Stimulated activated naive B cell treated with anti-CD40 and anti-IgM and Interleukin-4, amounts not matched to agents 10 μg/mL and 1 μg/mL and 100 μg/mL, for 72 hours (primary cell): ENCODE results near the gene GPR15.
A peak's percentile ranks its signal among the peaks of the same experiment; 100 is the strongest.

Source experiments
- ATAC-seq, 2 donors: fragments of 150-1000 bp; cut with Tn5 transposase; replicated peaks; 2 replicates each; pipeline ENCODE4 v1.10.0; 2021; ENCODE audit warnings: moderate library complexity in 1 of 2
- DNase-seq: peaks from one replicate; pipeline ENCODE4 v3.0.0; 2021
- H3K27ac Mint-ChIP-seq: one replicate; pipeline ENCODE4 v1.8.0; 2022; ENCODE audit warnings: mild to moderate bottlenecking, mixed read lengths
- H3K27me3 Mint-ChIP-seq, 2 donors: one replicate each; pipeline ENCODE4 v1.8.0; 2022; ENCODE audit warnings: mixed read lengths in 2 of 2
- H3K36me3 Mint-ChIP-seq, 2 donors: one replicate each; pipeline ENCODE4 v1.8.0; 2022; ENCODE audit warnings: mixed read lengths in 2 of 2, mild to moderate bottlenecking in 1 of 2
- H3K4me1 Mint-ChIP-seq, 2 donors: one replicate each; pipeline ENCODE4 v1.8.0; 2022; ENCODE audit warnings: mixed read lengths in 2 of 2, mild to moderate bottlenecking in 1 of 2
- H3K4me3 Mint-ChIP-seq, 2 donors: one replicate each; pipeline ENCODE4 v1.8.0; 2022; ENCODE audit warnings: mild to moderate bottlenecking in 2 of 2, mixed read lengths in 2 of 2, moderate library complexity in 1 of 2
- H3K9me3 Mint-ChIP-seq, 2 donors: one replicate each; pipeline ENCODE4 v1.8.0; 2022; ENCODE audit warnings: mixed read lengths in 2 of 2, mild to moderate bottlenecking in 1 of 2

The GPR15 gene

GRCh38 chr3:98531622-98532274 is at the start of gene GPR15:
GPR15 (plus strand) TSS chr3:98531978; CDS start chr3:98532034, 56 bp downstream.
- ATAC-seq: no peak
- H3K27ac Mint-ChIP-seq: peak within 1 kb of the TSS; percentile 47
- H3K4me1 Mint-ChIP-seq: peaks cover 5 to 9% of the 10 kb centered on the region in 2 donors
- H3K27me3 Mint-ChIP-seq: peaks cover 4 to 12% of the 10 kb centered on the region in 2 donors
- no peaks in the 10 kb centered on the region for H3K9me3 Mint-ChIP-seq
- no peak for DNase-seq
- H3K36me3 Mint-ChIP-seq: peaks cover 0 to 7% of the 10 kb centered on the region in 2 donors
- peak within 1 kb of the TSS; percentile 21 to 33 for H3K4me3 Mint-ChIP-seq

GRCh38 chr3:98482717-98483482 is 48.9 kb upstream of the GPR15 start:
- Mint-ChIP-seq H3K9me3 (peaks cover 24 to 26% of the 10 kb centered on the region in 2 donors), H3K36me3 (peaks cover 0 to 18% of the 10 kb centered on the region in 2 donors), H3K4me3 (no peak overlapping the region), H3K27me3 (peaks cover 4 to 5% of the 10 kb centered on the region in 2 donors), H3K27ac (no peak overlapping the region), H3K4me1 (no peaks in the 10 kb centered on the region)
- DNase-seq (no peak), ATAC-seq (no peak)

GRCh38 chr3:98483626-98484025 is 48.2 kb upstream of the GPR15 start:
- DNase-seq (no peak), ATAC-seq (no peak)
- peaks cover 4 to 11% of the 10 kb centered on the region in 2 donors for H3K27me3 Mint-ChIP-seq
- no peak overlapping the region for H3K4me3 Mint-ChIP-seq
- peaks cover 30% of the 10 kb centered on the region in 2 donors for H3K9me3 Mint-ChIP-seq
- no peaks in the 10 kb centered on the region for H3K4me1 Mint-ChIP-seq
- no peak overlapping the region for H3K27ac Mint-ChIP-seq
- H3K36me3 Mint-ChIP-seq: peaks cover 0 to 24% of the 10 kb centered on the region in 2 donors

GRCh38 chr3:98497381-98497780 is 34.4 kb upstream of the GPR15 start, which contains the start of gene OR5K2:
OR5K2 (plus strand) TSS chr3:98497681; CDS start chr3:98497681, 0 bp downstream.
- Mint-ChIP-seq H3K36me3 (peaks cover 2 to 8% of the 10 kb centered on the region in 2 donors), H3K27ac (no peak within 1 kb of the TSS), H3K27me3 (peaks cover 0 to 3% of the 10 kb centered on the region in 2 donors), H3K4me1 (no peaks in the 10 kb centered on the region), H3K4me3 (no peak within 1 kb of the TSS), H3K9me3 (no peaks in the 10 kb centered on the region)
- ATAC-seq (no peak), DNase-seq (no peak)

- H3K27ac Mint-ChIP-seq: no peak overlapping the region
- DNase-seq (no peak), ATAC-seq (no peak)
- H3K4me3 Mint-ChIP-seq: no peak overlapping the region
- no peaks in the 10 kb centered on the region for H3K4me1 Mint-ChIP-seq
- no peaks in the 10 kb centered on the region for H3K27me3 Mint-ChIP-seq
- no peaks in the 10 kb centered on the region for H3K9me3 Mint-ChIP-seq
- peaks cover 3 to 18% of the 10 kb centered on the region in 2 donors for H3K36me3 Mint-ChIP-seq
These were observed 31.8 kb upstream of the GPR15 start for GRCh38 chr3:98500019-98500418.

- no peaks in the 10 kb centered on the region for H3K27me3 Mint-ChIP-seq
- H3K4me3 Mint-ChIP-seq: no peak overlapping the region
- H3K36me3 Mint-ChIP-seq: peaks cover 8 to 22% of the 10 kb centered on the region in 2 donors
- DNase-seq: no peak
- H3K4me1 Mint-ChIP-seq: no peaks in the 10 kb centered on the region
- no peak for ATAC-seq
- no peaks in the 10 kb centered on the region for H3K9me3 Mint-ChIP-seq
- no peak overlapping the region for H3K27ac Mint-ChIP-seq
These were observed 30.5 kb upstream of the GPR15 start for GRCh38 chr3:98501270-98501669.

- H3K27me3 Mint-ChIP-seq: no peaks in the 10 kb centered on the region
- no peak overlapping the region for H3K4me3 Mint-ChIP-seq
- no peak overlapping the region for H3K27ac Mint-ChIP-seq
- H3K36me3 Mint-ChIP-seq: peaks cover 10 to 29% of the 10 kb centered on the region in 2 donors
- no peak for ATAC-seq
- no peak for DNase-seq
- no peaks in the 10 kb centered on the region for H3K9me3 Mint-ChIP-seq
- no peaks in the 10 kb centered on the region for H3K4me1 Mint-ChIP-seq
These were observed 29.8 kb upstream of the GPR15 start for GRCh38 chr3:98501863-98502576.

GRCh38 chr3:98504539-98504938 is 27.2 kb upstream of the GPR15 start:
- DNase-seq (no peak), ATAC-seq (no peak)
- H3K36me3 Mint-ChIP-seq: peaks cover 25 to 43% of the 10 kb centered on the region in 2 donors
- H3K27ac Mint-ChIP-seq: no peak overlapping the region
- no peaks in the 10 kb centered on the region for H3K9me3 Mint-ChIP-seq
- no peaks in the 10 kb centered on the region for H3K4me1 Mint-ChIP-seq
- H3K27me3 Mint-ChIP-seq: no peaks in the 10 kb centered on the region
- no peak overlapping the region for H3K4me3 Mint-ChIP-seq

- Mint-ChIP-seq H3K4me1 (peaks cover 0 to 2% of the 10 kb centered on the region in 2 donors), H3K27me3 (no peaks in the 10 kb centered on the region), H3K9me3 (no peaks in the 10 kb centered on the region), H3K27ac (no peak overlapping the region), H3K36me3 (peaks cover 39 to 53% of the 10 kb centered on the region in 2 donors), H3K4me3 (no peak overlapping the region)
- DNase-seq (no peak), ATAC-seq (no peak)
These were observed 23.2 kb upstream of the GPR15 start for GRCh38 chr3:98508582-98508981.

GRCh38 chr3:98512576-98512975 is 19.2 kb upstream of the GPR15 start:
- no peak overlapping the region for H3K4me3 Mint-ChIP-seq
- H3K27me3 Mint-ChIP-seq: no peaks in the 10 kb centered on the region
- H3K36me3 Mint-ChIP-seq: peaks cover 35 to 48% of the 10 kb centered on the region in 2 donors
- peaks cover 0 to 2% of the 10 kb centered on the region in 2 donors for H3K4me1 Mint-ChIP-seq
- no peak for ATAC-seq
- no peaks in the 10 kb centered on the region for H3K9me3 Mint-ChIP-seq
- no peak for DNase-seq
- no peak overlapping the region for H3K27ac Mint-ChIP-seq

- no peak overlapping the region for H3K4me3 Mint-ChIP-seq
- no peaks in the 10 kb centered on the region for H3K27me3 Mint-ChIP-seq
- no peaks in the 10 kb centered on the region for H3K9me3 Mint-ChIP-seq
- H3K4me1 Mint-ChIP-seq: peaks cover 2 to 3% of the 10 kb centered on the region in 2 donors
- DNase-seq (no peak), ATAC-seq (no peak)
- H3K36me3 Mint-ChIP-seq: peaks cover 33 to 46% of the 10 kb centered on the region in 2 donors
- no peak overlapping the region for H3K27ac Mint-ChIP-seq
These were observed 18.7 kb upstream of the GPR15 start for GRCh38 chr3:98513091-98513511.

- no peak for DNase-seq
- peaks cover 28 to 45% of the 10 kb centered on the region in 2 donors for H3K36me3 Mint-ChIP-seq
- H3K27ac Mint-ChIP-seq: no peak overlapping the region
- no peaks in the 10 kb centered on the region for H3K27me3 Mint-ChIP-seq
- H3K4me1 Mint-ChIP-seq: peaks cover 5 to 6% of the 10 kb centered on the region in 2 donors
- no peak for ATAC-seq
- no peak overlapping the region for H3K4me3 Mint-ChIP-seq
- H3K9me3 Mint-ChIP-seq: no peaks in the 10 kb centered on the region
These were observed 18.0 kb upstream of the GPR15 start for GRCh38 chr3:98513736-98514135.

- no peak overlapping the region for H3K4me3 Mint-ChIP-seq
- ATAC-seq (no peak), DNase-seq (no peak)
- H3K27ac Mint-ChIP-seq: no peak overlapping the region
- peaks cover 12 to 18% of the 10 kb centered on the region in 2 donors for H3K4me1 Mint-ChIP-seq
- peaks cover 25 to 48% of the 10 kb centered on the region in 2 donors for H3K36me3 Mint-ChIP-seq
- no peaks in the 10 kb centered on the region for H3K9me3 Mint-ChIP-seq
- no peaks in the 10 kb centered on the region for H3K27me3 Mint-ChIP-seq
These were observed 16.8 kb upstream of the GPR15 start for GRCh38 chr3:98514948-98515347.

GRCh38 chr3:98518816-98519215 is 13.0 kb upstream of the GPR15 start:
- Mint-ChIP-seq H3K4me3 (no peak overlapping the region), H3K27me3 (no peaks in the 10 kb centered on the region), H3K4me1 (peaks cover 20 to 46% of the 10 kb centered on the region in 2 donors), H3K9me3 (no peaks in the 10 kb centered on the region), H3K36me3 (peaks cover 18 to 40% of the 10 kb centered on the region in 2 donors), H3K27ac (no peak overlapping the region)
- DNase-seq (no peak), ATAC-seq (no peak)
